Panc1 (cell line): ENCODE measurements around the gene TSHZ1. TPM values are rescaled to one million over a fixed set of nuclear protein-coding genes. Genes with fewer than 3 reads are reported as not detected.

Experiments
- ATAC-seq: fragments of 200-7000 bp; cut with Tn5 transposase; 2 replicates; pipeline ENCODE4 v1.9.1; 2020; ENCODE audit warnings: mild to moderate bottlenecking, moderate library complexity
- BruUV-seq: library from RNA; stranded (reverse); fragments of 400-500 nt; replicated peaks from 2 replicates; lab custom pipeline; 2021; lab: Mats Ljungman, UMichigan
- CTCF ChIA-PET: fragments of 300-600 bp; sonication (Branson Sonifier 250); formaldehyde crosslinking; loops from one replicate; lab custom pipeline; 2022; ENCODE audit warnings: antibody characterized with exemption; lab: Charles Lee
- POLR2A ChIA-PET: fragments of 300-600 bp; sonication (Branson Sonifier 250); formaldehyde crosslinking; loops from one replicate; lab custom pipeline; 2022; ENCODE audit warnings: antibody characterized with exemption; lab: Charles Lee
- DNase-seq: peaks from one replicate; pipeline ENCODE4 v3.0.0-alpha.2; 2010; ENCODE audit warnings: low read depth, low spot score
- H3K27ac ChIP-seq: 2 replicates; pipeline ENCODE4 v1.5.1; 2011; ENCODE audit warnings: mild to moderate bottlenecking, low read length, inconsistent platforms
- H3K27me3 ChIP-seq: fragments of 200-500 bp; sonication (Bioruptor generic); 2 replicates; pipeline ENCODE4 v1.6.0; 2014; ENCODE audit warnings: low read length, inconsistent platforms; ENCODE audit not compliant: control insufficient read depth, insufficient read depth
- H3K36me3 ChIP-seq: fragments of 200-500 bp; sonication (Bioruptor generic); 2 replicates; pipeline ENCODE4 v1.5.1; 2014; ENCODE audit warnings: inconsistent platforms, mild to moderate bottlenecking, low read length, moderate library complexity; ENCODE audit not compliant: control insufficient read depth, insufficient read depth
- H3K4me1 ChIP-seq: 2 replicates; pipeline ENCODE4 v1.5.1; 2011; ENCODE audit warnings: inconsistent platforms, mild to moderate bottlenecking, low read length, moderate library complexity; ENCODE audit not compliant: control insufficient read depth, insufficient read depth
- H3K4me3 ChIP-seq, 2 experiments: 2 replicates each; pipeline ENCODE4 v1.5.1; 2011 to 2012; ENCODE audit warnings: low read depth in 2 of 2, low read length in 2 of 2, mild to moderate bottlenecking in 2 of 2, inconsistent platforms in 1 of 2, moderate library complexity in 1 of 2
- H3K9me3 ChIP-seq: fragments of 200-500 bp; sonication (Bioruptor generic); 2 replicates; pipeline ENCODE4 v1.5.1; 2014; ENCODE audit warnings: low read depth, mild to moderate bottlenecking, inconsistent platforms, low read length, moderate library complexity; ENCODE audit not compliant: control insufficient read depth, insufficient read depth
- CTCF ChIP-seq: fragments of 450-650 bp; IDR thresholded peaks from 2 replicates; pipeline ENCODE4 v1.5.1; 2017; ENCODE audit warnings: mild to moderate bottlenecking
- POLR2AphosphoS5 ChIP-seq: IDR thresholded peaks from 2 replicates; pipeline ENCODE4 v1.6.1; 2012; ENCODE audit warnings: mild to moderate bottlenecking, low read depth, low read length, moderate library complexity
- REST ChIP-seq, 2 experiments: IDR thresholded peaks; 2 replicates each; pipeline ENCODE4 v1.6.1; 2011 to 2012; ENCODE audit warnings: low read depth in 2 of 2, control low read depth in 1 of 2, low read length in 1 of 2, mild to moderate bottlenecking in 1 of 2, moderate library complexity in 1 of 2; ENCODE audit not compliant: insufficient read depth in 1 of 2
- SIN3A ChIP-seq: IDR thresholded peaks from 2 replicates; pipeline ENCODE4 v1.6.1; 2012; ENCODE audit warnings: low read depth, mild to moderate bottlenecking, low read length, moderate library complexity, borderline replicate concordance; ENCODE audit not compliant: insufficient read depth
- TCF7L2 ChIP-seq: IDR thresholded peaks from 2 replicates; pipeline ENCODE4 v1.6.1; 2011; ENCODE audit warnings: mild to moderate bottlenecking, low read depth, low read length, inconsistent platforms
- in situ Hi-C: cut with HindIII; loops from 2 replicates; pipeline ENCODE4 v1.10.0; 2016; ENCODE audit warnings: low sequenced_read_pairs, low pct_unique_long_range_greater_than_20kb
- intact Hi-C: fragments of 100-400 bp; cut with micrococcal nuclease; formaldehyde crosslinking; loops from one replicate; pipeline ENCODE4 v1.10.0; 2022; ENCODE audit not compliant: unreplicated experiment
- total RNA-seq: library from RNA; stranded (reverse); gene quantifications from one replicate; pipeline ENCODE4 v1.2.1, GENCODE V29; 2021; ENCODE audit not compliant: unreplicated experiment

Gene TSHZ1
- total RNA-seq, 1 experiment from 2014 or later, result 10.0 TPM

- DNase-seq, result no peak
- TF ChIP-seq SIN3A, result no peak
- no peak for TF ChIP-seq CTCF
- no peak for TF ChIP-seq REST (IDR thresholded peaks at IDR 0.05; ENCODE audit: insufficient read depth in 1 of 2, low read depth in 2 of 2, low read length in 1 of 2)
- no peak for TF ChIP-seq POLR2AphosphoS5
- no peak for TF ChIP-seq TCF7L2
- H3K27ac ChIP-seq, result no peak overlapping the region
- POLR2A ChIA-PET, result no interaction called here
- H3K36me3 ChIP-seq, result peaks cover 3% of the 10 kb centered on the region; the same call in 1 of the 2 replicates
- no peaks in the 10 kb centered on the region; the same call in 1 of the 2 replicates for H3K4me1 ChIP-seq
- BruUV-seq, result no TSS peak
- no peaks in the 10 kb centered on the region for H3K27me3 ChIP-seq
- no peaks in the 10 kb centered on the region for H3K9me3 ChIP-seq
- CTCF ChIA-PET, result no interaction called here
- H3K4me3 ChIP-seq, result no peak overlapping the region
- intact Hi-C loops, result no loop called here
- in situ Hi-C loops, result no loop called here
- no peak for ATAC-seq
Measured at GRCh38 chr18:75198036-75198435, 12.6 kb upstream of the TSHZ1 start.

GRCh38 chr18:75199327-75199726, 11.3 kb upstream of the TSHZ1 start:
- no peaks in the 10 kb centered on the region for H3K9me3 ChIP-seq
- ATAC-seq (0 out of 2 replicates have a peak, but pooled peaks have one; percentile 29), DNase-seq (no peak)
- H3K36me3 ChIP-seq, result peaks cover 3% of the 10 kb centered on the region; the same call in 1 of the 2 replicates
- no peaks in the 10 kb centered on the region for H3K27me3 ChIP-seq
- intact Hi-C loops (no loop called here), in situ Hi-C loops (no loop called here)
- no peak overlapping the region for H3K4me3 ChIP-seq
- POLR2A ChIA-PET, result no interaction called here
- no peak for TF ChIP-seq SIN3A
- no peak for TF ChIP-seq REST (IDR thresholded peaks at IDR 0.05; ENCODE audit: insufficient read depth in 1 of 2, low read depth in 2 of 2, low read length in 1 of 2)
- no peak for TF ChIP-seq CTCF
- TF ChIP-seq TCF7L2, result no peak
- TF ChIP-seq POLR2AphosphoS5, result no peak
- peaks cover 10% of the 10 kb centered on the region; the same call in 1 of the 2 replicates for H3K4me1 ChIP-seq
- H3K27ac ChIP-seq, result no peak overlapping the region
- no TSS peak for BruUV-seq
- CTCF ChIA-PET, result no interaction called here
